Nephron progenitor cell (in vitro differentiated cells): ENCODE results near the gene SYTL2.
"Not testable (repeated sequence)": the region's sequence is repeated elsewhere in the genome, so short reads cannot be mapped to it uniquely, and the experiment has no call there.

Source experiments
- DNase-seq: peaks from one replicate; pipeline ENCODE4 v3.0.0; 2021
- H3K27ac Mint-ChIP-seq: 2 replicates; pipeline ENCODE4 v1.8.0; 2021; ENCODE audit warnings: mild to moderate bottlenecking, moderate library complexity, mixed read lengths
- H3K27me3 Mint-ChIP-seq: 2 replicates; pipeline ENCODE4 v1.8.0; 2021; ENCODE audit warnings: mild to moderate bottlenecking, low read depth, mixed read lengths; ENCODE audit not compliant: poor library complexity
- H3K36me3 Mint-ChIP-seq: 2 replicates; pipeline ENCODE4 v1.8.0; 2021; ENCODE audit warnings: low read depth, mixed read lengths
- H3K4me1 Mint-ChIP-seq: 2 replicates; pipeline ENCODE4 v1.8.0; 2021; ENCODE audit warnings: mixed read lengths
- H3K4me3 Mint-ChIP-seq: 2 replicates; pipeline ENCODE4 v1.8.0; 2021; ENCODE audit warnings: mild to moderate bottlenecking, moderate library complexity, mixed read lengths
- H3K9me3 Mint-ChIP-seq: 2 replicates; pipeline ENCODE4 v1.8.0; 2021; ENCODE audit warnings: mild to moderate bottlenecking, moderate library complexity, mixed read lengths
- CTCF ChIP-seq: fragments of 200-600 bp; sonication (generic); IDR thresholded peaks from 2 replicates; pipeline ENCODE4 v1.5.0; 2021; ENCODE audit warnings: antibody characterized with exemption

Gene SYTL2

GRCh38 chr11:85787809-85788760 is 22.9 kb downstream of the SYTL2 start:
- Mint-ChIP-seq H3K27me3 (no peaks in the 10 kb centered on the region), H3K9me3 (peaks cover 12% of the 10 kb centered on the region), H3K4me1 (no peaks in the 10 kb centered on the region), H3K4me3 (no peak overlapping the region), H3K36me3 (no peaks in the 10 kb centered on the region), H3K27ac (peak overlapping the region; percentile 73)
- TF ChIP-seq CTCF: no peak
- no peak for DNase-seq

- peaks cover 21% of the 10 kb centered on the region for H3K9me3 Mint-ChIP-seq
- H3K4me1 Mint-ChIP-seq: no peaks in the 10 kb centered on the region
- H3K36me3 Mint-ChIP-seq: peaks cover 6% of the 10 kb centered on the region
- TF ChIP-seq CTCF: no peak
- H3K27me3 Mint-ChIP-seq: no peaks in the 10 kb centered on the region
- DNase-seq: no peak
- no peak overlapping the region for H3K27ac Mint-ChIP-seq
- H3K4me3 Mint-ChIP-seq: no peak overlapping the region
These were observed 23.8 kb downstream of the SYTL2 start for GRCh38 chr11:85787168-85787567.

GRCh38 chr11:85784480-85785265 is 26.3 kb downstream of the SYTL2 start:
- no peak for TF ChIP-seq CTCF
- Mint-ChIP-seq H3K4me1 (peaks cover 18% of the 10 kb centered on the region), H3K9me3 (peaks cover 24% of the 10 kb centered on the region), H3K27me3 (no peaks in the 10 kb centered on the region), H3K27ac (no peak overlapping the region), H3K4me3 (no peak overlapping the region), H3K36me3 (peaks cover 6% of the 10 kb centered on the region)
- DNase-seq: no peak

- Mint-ChIP-seq H3K9me3 (peaks cover 24% of the 10 kb centered on the region), H3K27me3 (no peaks in the 10 kb centered on the region), H3K27ac (no peak overlapping the region), H3K4me1 (peaks cover 19% of the 10 kb centered on the region), H3K36me3 (peaks cover 6% of the 10 kb centered on the region), H3K4me3 (no peak overlapping the region)
- DNase-seq: no peak
- no peak for TF ChIP-seq CTCF
These were observed 27.2 kb downstream of the SYTL2 start for GRCh38 chr11:85783758-85784157.

GRCh38 chr11:85780780-85781517 is 30.0 kb downstream of the SYTL2 start:
- H3K9me3 Mint-ChIP-seq: peaks cover 24% of the 10 kb centered on the region
- H3K4me3 Mint-ChIP-seq, DNase-seq, H3K27ac Mint-ChIP-seq, H3K27me3 Mint-ChIP-seq, H3K36me3 Mint-ChIP-seq: not testable (repeated sequence)
- H3K4me1 Mint-ChIP-seq: peaks cover 19% of the 10 kb centered on the region
